GM12878 (cell line): ENCODE data around the gene ARHGAP1. TPM values are rescaled to one million over a fixed set of nuclear protein-coding genes. Genes with fewer than 3 reads are reported as not detected.

Experiments
- ATAC-seq: fragments of 200-7000 bp; cut with Tn5 transposase; 3 replicates; pipeline ENCODE4 v1.9.1; 2020; ENCODE audit warnings: mild to moderate bottlenecking, moderate library complexity
- BruUV-seq: library from RNA; stranded (reverse); fragments of 400-500 nt; replicated peaks from 2 replicates; lab custom pipeline; 2021; lab: Mats Ljungman, UMichigan
- CTCF ChIA-PET: fragments of 300-600 bp; sonication (Branson Sonifier 250); formaldehyde crosslinking; extraction: SDS; loops from one replicate; lab custom pipeline; 2021; ENCODE audit warnings: inconsistent platforms; lab: Yijun Ruan, JAX
- POLR2A ChIA-PET: fragments of 350-600 bp; formaldehyde crosslinking; extraction: SDS; loops from one replicate; lab custom pipeline; 2021; ENCODE audit warnings: inconsistent platforms; lab: Charles Lee
- RAD21 ChIA-PET: fragments of 300-600 bp; sonication (Branson Sonifier 250); formaldehyde crosslinking; loops from one replicate; lab custom pipeline; 2023; ENCODE audit warnings: antibody characterized with exemption; ENCODE audit not compliant: unreplicated experiment; lab: Charles Lee
- SMC1A ChIA-PET: fragments of 300-600 bp; sonication (Branson Sonifier 250); formaldehyde crosslinking; loops from one replicate; lab custom pipeline; 2023; ENCODE audit not compliant: unreplicated experiment, uncharacterized antibody; lab: Charles Lee
- DNase-seq: peaks from one replicate; pipeline ENCODE4 v3.0.0-alpha.2; 2011; ENCODE audit warnings: low read depth, low spot score
- FAIRE-seq: peaks from 3 replicates; lab custom pipeline; 2011; peaks lifted over from hg19 to GRCh38; lab: Jason Lieb, UNC
- H2AFZ ChIP-seq: 2 replicates; pipeline ENCODE4 v1.6.0; 2011; ENCODE audit warnings: low read depth, low read length, control low read depth; ENCODE audit not compliant: control insufficient read depth
- H3K27ac ChIP-seq: 2 replicates; pipeline ENCODE4 v1.5.1; 2011; ENCODE audit warnings: control low read depth; ENCODE audit not compliant: control insufficient read depth, insufficient read depth
- H3K27me3 ChIP-seq, 2 experiments: replicated peaks in 1 of 2; 2 replicates each; pipeline versions ENCODE4 v1.6.0 to v1.6.1; 2011; ENCODE audit warnings: low read length in 1 of 2; ENCODE audit not compliant: control insufficient read depth in 2 of 2, insufficient read depth in 2 of 2
- H3K36me3 ChIP-seq, 2 experiments: 2 replicates each; pipeline ENCODE4 v1.5.1; 2011; ENCODE audit warnings: low read length in 1 of 2; ENCODE audit not compliant: control insufficient read depth in 2 of 2, insufficient read depth in 2 of 2
- H3K4me1 ChIP-seq: 2 replicates; pipeline ENCODE4 v1.6.1; 2011; ENCODE audit warnings: mild to moderate bottlenecking, low read length, moderate library complexity, mixed read lengths; ENCODE audit not compliant: control insufficient read depth, insufficient read depth
- H3K4me2 ChIP-seq: 2 replicates; pipeline ENCODE4 v1.6.0; 2011; ENCODE audit warnings: control low read depth; ENCODE audit not compliant: control insufficient read depth, insufficient read depth
- H3K4me3 ChIP-seq: fragments of 200-600 bp; sonication (generic); 2 replicates; pipeline ENCODE4 v1.5.1; 2016
- H3K79me2 ChIP-seq: 2 replicates; pipeline ENCODE4 v1.6.0; 2011; ENCODE audit warnings: low read length; ENCODE audit not compliant: control insufficient read depth, insufficient read depth
- H3K9ac ChIP-seq: 2 replicates; pipeline ENCODE4 v1.8.0; 2011; ENCODE audit warnings: low read length, control low read depth, mixed read lengths; ENCODE audit not compliant: control insufficient read depth, insufficient read depth
- H3K9me3 ChIP-seq: replicated peaks from 3 replicates; pipeline ENCODE4 v1.5.1; 2011; ENCODE audit warnings: mild to moderate bottlenecking, low read length; ENCODE audit not compliant: control insufficient read depth, insufficient read depth
- H4K20me1 ChIP-seq: 2 replicates; pipeline ENCODE4 v1.6.0; 2011; ENCODE audit not compliant: control insufficient read depth, insufficient read depth
- IKZF2 ChIP-seq, 2 experiments: fragments of 450-650 bp; IDR thresholded peaks; 2 replicates each; pipeline ENCODE4 v1.6.1; 2017; ENCODE audit warnings: mild to moderate bottlenecking in 2 of 2, moderate library complexity in 2 of 2
- POLR2A ChIP-seq: IDR thresholded peaks from 2 replicates; pipeline ENCODE4 v1.6.1; 2011; ENCODE audit warnings: low read depth, mild to moderate bottlenecking, low read length
- ZNF274 ChIP-seq: IDR thresholded peaks from one replicate; pipeline ENCODE4 v1.8.0; 2011; ENCODE audit not compliant: insufficient read length, insufficient read depth
- WGBS: methylation state at CpG from one replicate; pipeline ENCODE4 v1.1.6; 2016; ENCODE audit warnings: low lambda C conversion rate; ENCODE audit not compliant: insufficient replicate concordance, insufficient coverage; ENCODE audit errors: missing lambda C conversion rate; 5-methylcytosine and 5-hydroxymethylcytosine counted together
- in situ Hi-C: fragments of 300-500 bp; cut with MboI; formaldehyde crosslinking; loops from 9 replicates; pipeline ENCODE4 v1.14.3; 2018; ENCODE audit warnings: mixed read lengths
- intact Hi-C: fragments of 100-400 bp; cut with micrococcal nuclease; formaldehyde crosslinking; loops from one replicate; pipeline ENCODE4 v1.14.2; 2022; ENCODE audit not compliant: unreplicated experiment
- polyA plus RNA-seq, 11 experiments: library from polyadenylated mRNA; depleted of rRNA in 4 of 11; unstranded in 6 of 11; stranded (reverse) in 5 of 11; fragments of >200 nt; fragmentation: Nextera tagmentation in 4 of 11; fragmentation: Illumina TruSeq in 1 of 11; extraction: Ambion mirVana in 4 of 11; extraction: Trizol in 1 of 11; gene quantifications; 1 replicate in 1 of 11; 2 replicates in 10 of 11; pipeline versions ENCODE4 v1.2.1 to v1.2.3, GENCODE V29; 2011 to 2016; ENCODE audit warnings: inconsistent platforms in 2 of 11, missing spikeins in 2 of 11, low read depth in 1 of 11
- total RNA-seq, 4 experiments: library from RNA; depleted of rRNA in 3 of 4; stranded (reverse); fragments of >200 nt in 3 of 4; fragmentation: Illumina TruSeq in 1 of 4; extraction: Trizol in 1 of 4; gene quantifications; 2 replicates each; pipeline versions ENCODE4 v1.2.1 to v1.2.3, GENCODE V29; 2013 to 2021
- TF ChIP-seq, protein P1 (sequence below): fragments of 150-350 bp; IDR thresholded peaks from 2 replicates; pipeline ENCODE4 v1.6.1; 2014; ENCODE audit warnings: mild to moderate bottlenecking, low read depth, low read length

The ARHGAP1 gene
- total and polyA plus RNA-seq, 10 of the 15 experiments (the other 5 are each of a cell fraction or from before 2014, with no cell fraction given) = 4.3 to 45.5 (median 23.2) TPM

DNA sequence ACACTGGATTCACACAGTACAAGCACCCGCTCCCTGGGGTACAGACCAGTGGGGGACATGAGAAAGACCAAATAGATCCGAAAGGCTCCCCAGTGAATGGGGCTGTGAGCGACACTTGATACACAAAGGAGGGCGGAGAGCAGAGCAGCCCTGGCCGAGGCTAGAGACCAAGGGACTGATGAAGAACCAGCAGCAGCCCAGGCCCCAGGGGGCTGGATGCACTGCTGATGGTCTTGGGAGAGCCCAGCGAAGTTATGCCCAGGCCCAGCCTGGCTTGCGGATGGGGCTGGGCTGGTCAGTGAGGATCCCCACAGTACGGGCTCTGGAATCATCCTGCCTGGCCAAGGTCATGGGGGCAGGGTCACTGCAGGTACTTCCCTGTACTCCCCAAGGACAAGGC, 23.2 kb downstream of the ARHGAP1 start:
- ChIA-PET POLR2A (interaction anchor here (0.7 kb wide), 1 partner anchor 563 kb away, joined by 5 read pairs; no protein-coding TSS in a partner anchor), SMC1A (no interaction called here), CTCF (no interaction called here), RAD21 (interaction anchor here (0.7 kb wide), 1 partner anchor 49 kb away, joined by 4 read pairs; no protein-coding TSS in a partner anchor)
- WGBS = 73% methylated on average over 8 of the region's 8 CpGs
- H3K36me3 ChIP-seq = peaks cover 3 to 29% of the 10 kb centered on the region in 2 experiments; a peak in 2 of 4 replicates
- no peak; the same call in 2 of the 3 replicates for ATAC-seq
- TF ChIP-seq, protein P1, sequence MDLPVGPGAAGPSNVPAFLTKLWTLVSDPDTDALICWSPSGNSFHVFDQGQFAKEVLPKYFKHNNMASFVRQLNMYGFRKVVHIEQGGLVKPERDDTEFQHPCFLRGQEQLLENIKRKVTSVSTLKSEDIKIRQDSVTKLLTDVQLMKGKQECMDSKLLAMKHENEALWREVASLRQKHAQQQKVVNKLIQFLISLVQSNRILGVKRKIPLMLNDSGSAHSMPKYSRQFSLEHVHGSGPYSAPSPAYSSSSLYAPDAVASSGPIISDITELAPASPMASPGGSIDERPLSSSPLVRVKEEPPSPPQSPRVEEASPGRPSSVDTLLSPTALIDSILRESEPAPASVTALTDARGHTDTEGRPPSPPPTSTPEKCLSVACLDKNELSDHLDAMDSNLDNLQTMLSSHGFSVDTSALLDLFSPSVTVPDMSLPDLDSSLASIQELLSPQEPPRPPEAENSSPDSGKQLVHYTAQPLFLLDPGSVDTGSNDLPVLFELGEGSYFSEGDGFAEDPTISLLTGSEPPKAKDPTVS = no peak
- TF ChIP-seq POLR2A = 0 out of 2 replicates have a peak, but pooled peaks have one; percentile 6
- no peak for TF ChIP-seq ZNF274
- no peak overlapping the region for H3K27ac ChIP-seq
- H3K4me3 ChIP-seq = no peak overlapping the region
- in situ Hi-C loops = no loop called here
- H3K4me1 ChIP-seq = no peaks in the 10 kb centered on the region
- intact Hi-C loops = no loop called here
- no peak overlapping the region for H2AFZ ChIP-seq
- no peak overlapping the region for H3K4me2 ChIP-seq
- no peak overlapping the region for H3K9ac ChIP-seq
- H3K79me2 ChIP-seq = no peaks in the 10 kb centered on the region
- TSS peak; percentile 67 for BruUV-seq
- no peak for FAIRE-seq
- H4K20me1 ChIP-seq = no peaks in the 10 kb centered on the region
- H3K27me3 ChIP-seq = no peaks in the 10 kb centered on the region
- no peaks in the 10 kb centered on the region for H3K9me3 ChIP-seq
- DNase-seq = no peak

DNA sequence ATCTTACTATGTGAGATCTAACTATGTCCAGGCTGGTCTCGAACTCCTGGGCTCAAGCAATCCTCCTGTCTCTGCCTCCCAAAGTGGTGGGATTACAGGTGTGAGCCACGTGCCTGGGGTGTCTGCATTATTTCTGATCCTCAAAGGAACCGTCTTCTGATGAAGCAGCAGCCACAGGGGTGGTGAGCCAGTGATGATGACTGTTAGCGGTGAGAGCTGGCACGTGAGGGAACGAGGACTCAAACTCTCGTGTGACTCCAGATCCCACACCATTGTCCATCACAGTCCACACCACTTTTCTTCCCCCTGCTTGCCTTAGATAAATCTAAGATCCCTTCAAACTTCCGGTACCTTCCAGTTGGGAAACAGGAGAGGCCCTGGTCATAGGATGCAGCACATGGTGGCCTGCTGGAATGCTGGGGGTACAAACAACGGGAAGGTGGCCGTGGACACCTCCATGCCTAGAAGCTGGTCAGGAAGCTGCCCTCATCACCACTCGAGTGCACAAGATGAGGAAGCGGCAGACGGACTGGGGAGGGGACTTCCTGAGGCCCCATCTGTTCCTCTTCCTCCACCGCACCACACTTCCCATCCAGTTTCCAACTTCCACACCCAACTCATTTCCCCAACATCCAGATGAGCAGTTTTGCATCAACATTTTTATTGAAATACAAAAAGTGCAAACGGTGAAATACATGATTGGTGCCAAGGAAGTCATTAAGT, 23.8 kb downstream of the ARHGAP1 start:
- ATAC-seq (no peak), DNase-seq (no peak), FAIRE-seq (no peak)
- BruUV-seq = no TSS peak
- SMC1A ChIA-PET = no interaction called here
- H3K9ac ChIP-seq = no peak overlapping the region
- peaks cover under 1 to 28% of the 10 kb centered on the region in 2 experiments; a peak in 2 of 4 replicates for H3K36me3 ChIP-seq
- no peaks in the 10 kb centered on the region for H3K4me1 ChIP-seq
- intact Hi-C loops = no loop called here
- CTCF ChIA-PET = no interaction called here
- no peak overlapping the region for H3K4me2 ChIP-seq
- POLR2A ChIA-PET = no interaction called here
- TF ChIP-seq POLR2A = 0 out of 2 replicates have a peak, but pooled peaks have one; percentile 24
- no peak for TF ChIP-seq IKZF2 (IDR thresholded peaks at IDR 0.05)
- RAD21 ChIA-PET = no interaction called here
- no peak overlapping the region for H3K4me3 ChIP-seq
- H3K27ac ChIP-seq = no peak overlapping the region
- no peak overlapping the region for H2AFZ ChIP-seq
- no peaks in the 10 kb centered on the region for H4K20me1 ChIP-seq
- H3K9me3 ChIP-seq = no peaks in the 10 kb centered on the region
- 60% methylated on average over 15 of the region's 15 CpGs for WGBS
- in situ Hi-C loops = no loop called here
- no peaks in the 10 kb centered on the region for H3K79me2 ChIP-seq
- no peaks in the 10 kb centered on the region for H3K27me3 ChIP-seq
